IMR-90 (cell line): ENCODE data around the gene ATM. TPM values are rescaled to one million over a fixed set of nuclear protein-coding genes. Genes with fewer than 3 reads are reported as not detected.

ENCODE experiments used
- ATAC-seq: fragments of 200-7000 bp; cut with Tn5 transposase; 2 replicates; pipeline ENCODE4 v1.9.1; 2020; ENCODE audit warnings: low read depth, mild to moderate bottlenecking, moderate library complexity
- BruUV-seq: library from RNA; stranded (reverse); fragments of 400-500 nt; replicated peaks from 2 replicates; lab custom pipeline; 2021; lab: Mats Ljungman, UMichigan
- CTCF ChIA-PET: fragments of 300-600 bp; formaldehyde crosslinking; extraction: SDS; loops from one replicate; lab custom pipeline; 2021; ENCODE audit warnings: antibody characterized with exemption; lab: Yijun Ruan, JAX
- POLR2A ChIA-PET: fragments of 300-600 bp; sonication (Branson Sonifier 250); formaldehyde crosslinking; loops from one replicate; lab custom pipeline; 2022; ENCODE audit warnings: antibody characterized with exemption; ENCODE audit not compliant: unreplicated experiment; lab: Charles Lee
- DNase-seq: peaks from one replicate; pipeline ENCODE4 v3.0.0; 2013
- H2AFZ ChIP-seq: replicated peaks from 2 replicates; pipeline ENCODE3; 2013; ENCODE audit warnings: low read length, mild to moderate bottlenecking; ENCODE audit not compliant: poor library complexity
- H2AK5ac ChIP-seq: 2 replicates; pipeline ENCODE4 v1.6.1; 2013; ENCODE audit warnings: low read depth, low read length, inconsistent platforms
- H2AK9ac ChIP-seq: replicated peaks from 2 replicates; pipeline ENCODE3; 2013; ENCODE audit warnings: mild to moderate bottlenecking, low read depth, low read length, moderate library complexity; ENCODE audit not compliant: poor library complexity
- H2BK120ac ChIP-seq: 2 replicates; pipeline ENCODE4 v1.6.1; 2013; ENCODE audit warnings: low read depth, low read length, inconsistent platforms
- H2BK15ac ChIP-seq: 3 replicates; pipeline ENCODE4 v1.6.1; 2013; ENCODE audit warnings: low read depth, low read length, inconsistent platforms
- H2BK20ac ChIP-seq: 2 replicates; pipeline ENCODE4 v1.6.1; 2013; ENCODE audit warnings: low read depth, mild to moderate bottlenecking, inconsistent platforms, low read length, moderate library complexity
- H2BK5ac ChIP-seq: 2 replicates; pipeline ENCODE4 v1.6.1; 2013; ENCODE audit warnings: mild to moderate bottlenecking, low read depth, low read length, inconsistent platforms; ENCODE audit not compliant: poor library complexity, severe bottlenecking
- H3K14ac ChIP-seq: replicated peaks from 2 replicates; pipeline ENCODE4 v1.6.1; 2013; ENCODE audit warnings: low read depth, low read length, inconsistent platforms
- H3K18ac ChIP-seq: 2 replicates; pipeline ENCODE4 v1.6.1; 2013; ENCODE audit warnings: low read depth, low read length, control low read depth
- H3K23ac ChIP-seq: 2 replicates; pipeline ENCODE4 v1.6.1; 2013; ENCODE audit warnings: low read depth, low read length, inconsistent platforms
- H3K27ac ChIP-seq: 2 replicates; pipeline ENCODE4 v1.5.1; 2013; ENCODE audit warnings: mild to moderate bottlenecking, control low read depth, low read length; ENCODE audit not compliant: insufficient read depth
- H3K27me3 ChIP-seq: 2 replicates; pipeline ENCODE4 v1.6.1; 2013; ENCODE audit warnings: low read length; ENCODE audit not compliant: control insufficient read depth, insufficient read depth
- H3K36me3 ChIP-seq: 2 replicates; pipeline ENCODE4 v1.6.1; 2013; ENCODE audit warnings: low read length, mixed read lengths; ENCODE audit not compliant: control insufficient read depth, insufficient read depth
- H3K4ac ChIP-seq: 2 replicates; pipeline ENCODE4 v1.6.1; 2013; ENCODE audit warnings: low read depth, low read length, inconsistent platforms
- H3K4me1 ChIP-seq: 2 replicates; pipeline ENCODE4 v1.6.1; 2013; ENCODE audit warnings: low read length, mixed read lengths; ENCODE audit not compliant: control insufficient read depth, insufficient read depth
- H3K4me2 ChIP-seq: 2 replicates; pipeline ENCODE4 v1.6.1; 2013; ENCODE audit warnings: low read depth, mild to moderate bottlenecking, control low read depth, low read length, moderate library complexity
- H3K4me3 ChIP-seq: 2 replicates; pipeline ENCODE4 v1.5.1; 2013; ENCODE audit warnings: low read depth, mild to moderate bottlenecking, control low read depth, low read length, moderate library complexity; ENCODE audit not compliant: insufficient read depth
- H3K56ac ChIP-seq: 2 replicates; pipeline ENCODE4 v1.6.1; 2013; ENCODE audit warnings: low read length, inconsistent platforms; ENCODE audit not compliant: insufficient read depth; ENCODE audit errors: extremely low read depth
- H3K79me1 ChIP-seq, 2 experiments: 2 replicates each; pipeline ENCODE4 v1.6.1; 2013; ENCODE audit warnings: low read length in 2 of 2, inconsistent platforms in 1 of 2, low read depth in 1 of 2
- H3K9ac ChIP-seq: 2 replicates; pipeline ENCODE4 v1.6.1; 2013; ENCODE audit warnings: low read depth, low read length, control low read depth
- H3K9me1 ChIP-seq: 2 replicates; pipeline ENCODE4 v1.6.1; 2013; ENCODE audit warnings: low read length, inconsistent platforms; ENCODE audit not compliant: insufficient read depth
- H3K9me3 ChIP-seq: 2 replicates; pipeline ENCODE4 v1.6.1; 2013; ENCODE audit warnings: low read length; ENCODE audit not compliant: control insufficient read depth, insufficient read depth
- H4K20me1 ChIP-seq: 2 replicates; pipeline ENCODE4 v1.6.1; 2013; ENCODE audit warnings: low read length, inconsistent platforms; ENCODE audit not compliant: insufficient read depth
- H4K5ac ChIP-seq: 2 replicates; pipeline ENCODE4 v1.6.1; 2013; ENCODE audit warnings: mild to moderate bottlenecking, low read depth, low read length, control low read depth
- H4K8ac ChIP-seq, 2 experiments: 2 replicates each; pipeline ENCODE4 v1.6.1; 2013; ENCODE audit warnings: low read depth in 2 of 2, low read length in 2 of 2, control low read depth in 1 of 2, inconsistent platforms in 1 of 2
- H4K91ac ChIP-seq: 2 replicates; pipeline ENCODE4 v1.6.1; 2013; ENCODE audit warnings: low read depth, low read length, inconsistent platforms; ENCODE audit not compliant: insufficient read depth
- BHLHE40 ChIP-seq: fragments of 150-350 bp; IDR thresholded peaks from 2 replicates; pipeline ENCODE4 v1.6.1; 2016; ENCODE audit warnings: mild to moderate bottlenecking, low read depth, low read length
- CHD1 ChIP-seq: IDR thresholded peaks from 2 replicates; pipeline ENCODE4 v1.6.1; 2012; ENCODE audit warnings: low read depth, low read length, improper control_type of control experiment
- CTCF ChIP-seq: conservative IDR thresholded peaks from 2 replicates; pipeline ENCODE4 v1.5.1; 2012; ENCODE audit warnings: mild to moderate bottlenecking, low read depth, low read length, improper control_type of control experiment
- FOS ChIP-seq: fragments of 150-350 bp; IDR thresholded peaks from 2 replicates; pipeline ENCODE4 v1.6.1; 2016; ENCODE audit warnings: low read depth, low read length
- MAZ ChIP-seq: IDR thresholded peaks from 2 replicates; pipeline ENCODE4 v1.6.1; 2012; ENCODE audit warnings: low read depth, mild to moderate bottlenecking, low read length, improper control_type of control experiment, moderate library complexity, borderline replicate concordance
- MXI1 ChIP-seq: IDR thresholded peaks from 2 replicates; pipeline ENCODE4 v1.6.1; 2012; ENCODE audit warnings: low read depth, mild to moderate bottlenecking, low read length, moderate library complexity, borderline replicate concordance
- RAD21 ChIP-seq: IDR thresholded peaks from 2 replicates; pipeline ENCODE4 v1.6.1; 2012; ENCODE audit warnings: low read length, improper control_type of control experiment
- SMC3 ChIP-seq: fragments of 150-350 bp; IDR thresholded peaks from 2 replicates; pipeline ENCODE4 v1.6.1; 2016; ENCODE audit warnings: low read depth, mild to moderate bottlenecking, antibody characterized with exemption, low read length, moderate library complexity
- WGBS, 2 experiments: methylation state at CpG; one replicate each; pipeline versions ENCODE4 v1.1.5 to v1.1.7; 2013; ENCODE audit warnings: missing lambda C conversion rate in 2 of 2; ENCODE audit not compliant: insufficient read length in 1 of 2; ENCODE audit errors: extremely low coverage in 2 of 2; 5-methylcytosine and 5-hydroxymethylcytosine counted together
- dilution Hi-C: fragments of 300-500 bp; cut with HindIII; formaldehyde crosslinking; loops from one replicate; pipeline ENCODE4 v1.14.3; 2018; ENCODE audit warnings: low sequenced_read_pairs; ENCODE audit not compliant: unreplicated experiment
- in situ Hi-C: fragments of 300-500 bp; cut with MboI; formaldehyde crosslinking; loops from 3 replicates; pipeline ENCODE4 v1.14.3; 2019; ENCODE audit warnings: low sequenced_read_pairs, inconsistent platforms, mixed read lengths
- intact Hi-C: fragments of 100-400 bp; cut with micrococcal nuclease; formaldehyde crosslinking; loops from 2 replicates; pipeline ENCODE4 v1.10.0; 2022
- polyA plus RNA-seq, 3 experiments: library from polyadenylated mRNA; depleted of rRNA; stranded (reverse); fragments of >200 nt; gene quantifications; 2 replicates each; pipeline ENCODE4 v1.2.3, GENCODE V29; 2012; ENCODE audit warnings: low replicate concordance in 1 of 3
- total RNA-seq: library from RNA; depleted of rRNA; stranded (reverse); fragments of >200 nt; gene quantifications from 2 replicates; pipeline ENCODE4 v1.2.3, GENCODE V29; 2012
- TF ChIP-seq, protein P1 (sequence below): fragments of 150-350 bp; IDR thresholded peaks from 2 replicates; pipeline ENCODE4 v1.6.1; 2016; ENCODE audit warnings: low read depth, mild to moderate bottlenecking, low read length, moderate library complexity, borderline replicate concordance

ATM gene
- total and polyA plus RNA-seq, 2 of the 4 experiments (the other 2 are of a cell fraction) = 18.1 to 30.6 TPM

GRCh38 chr11:108338750-108339149 lies 115.9 kb downstream of the ATM start:
- in situ Hi-C loops (no loop called here), intact Hi-C loops (no loop called here), dilution Hi-C loops (no loop called here)
- Histone ChIP-seq H3K18ac (no peak overlapping the region), H4K91ac (no peak overlapping the region), H2BK5ac (no peak overlapping the region), H4K5ac (no peak overlapping the region), H3K4me2 (no peak overlapping the region), H3K14ac (no peak overlapping the region), H3K4me3 (no peak overlapping the region), H3K23ac (no peak overlapping the region), H4K20me1 (no peaks in the 10 kb centered on the region), H2BK120ac (no peak overlapping the region), H3K27ac (no peak overlapping the region), H3K27me3 (no peaks in the 10 kb centered on the region), H3K56ac (no peak overlapping the region), H4K8ac (no peak overlapping the region), H2BK20ac (no peak overlapping the region), H2AFZ (no peak overlapping the region), H3K9me3 (no peaks in the 10 kb centered on the region), H3K4me1 (no peaks in the 10 kb centered on the region), H2AK5ac (no peak overlapping the region), H3K4ac (no peak overlapping the region), H3K36me3 (peaks cover 17% of the 10 kb centered on the region), H3K79me1 (no peaks in the 10 kb centered on the region), H2AK9ac (no peak overlapping the region), H3K9me1 (no peaks in the 10 kb centered on the region), H2BK15ac (no peak overlapping the region), H3K9ac (no peak overlapping the region)
- DNase-seq (no peak), ATAC-seq (no peak)
- CTCF ChIA-PET = no interaction called here
- BruUV-seq = no TSS peak
- WGBS, 2 experiments = no CpG with 5 or more reads among the region's 2 CpGs
- TF ChIP-seq BHLHE40 = no peak
- TF ChIP-seq CHD1 = no peak
- TF ChIP-seq CTCF = no peak
- no peak for TF ChIP-seq RAD21
- TF ChIP-seq MAZ = no peak
- TF ChIP-seq MXI1 = no peak
- no peak for TF ChIP-seq SMC3
- TF ChIP-seq, protein P1, sequence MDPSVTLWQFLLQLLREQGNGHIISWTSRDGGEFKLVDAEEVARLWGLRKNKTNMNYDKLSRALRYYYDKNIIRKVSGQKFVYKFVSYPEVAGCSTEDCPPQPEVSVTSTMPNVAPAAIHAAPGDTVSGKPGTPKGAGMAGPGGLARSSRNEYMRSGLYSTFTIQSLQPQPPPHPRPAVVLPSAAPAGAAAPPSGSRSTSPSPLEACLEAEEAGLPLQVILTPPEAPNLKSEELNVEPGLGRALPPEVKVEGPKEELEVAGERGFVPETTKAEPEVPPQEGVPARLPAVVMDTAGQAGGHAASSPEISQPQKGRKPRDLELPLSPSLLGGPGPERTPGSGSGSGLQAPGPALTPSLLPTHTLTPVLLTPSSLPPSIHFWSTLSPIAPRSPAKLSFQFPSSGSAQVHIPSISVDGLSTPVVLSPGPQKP = no peak
- no peak for TF ChIP-seq FOS
- POLR2A ChIA-PET = no interaction called here
